T-helper 2 cell treated with Interferon-gamma antibody and Interleukin-4, amounts not matched to agents 100 ng/mL and 5 ng/mL, for 36 hours (primary cell): ENCODE data around the gene SIRPB2. TPM values are rescaled to one million over a fixed set of nuclear protein-coding genes. Genes with fewer than 3 reads are reported as not detected.

ENCODE experiments used
- intact Hi-C: fragments of 100-400 bp; cut with micrococcal nuclease; formaldehyde crosslinking; loops from one replicate; pipeline ENCODE4 v1.15.1; 2023
- total RNA-seq: library from RNA; stranded (reverse); gene quantifications from 2 replicates; pipeline ENCODE4 v1.2.3, GENCODE V29; 2022

SIRPB2 gene
- total RNA-seq, 1 donor from 2014 or later, result not detected

- intact Hi-C loops, result no loop called here
Measured at GRCh38 chr20:1472556-1473245, 18.5 kb downstream of the SIRPB2 start.

GRCh38 chr20:1471242-1471641 is 20.0 kb downstream of the SIRPB2 start:
- intact Hi-C loops, result no loop called here

GRCh38 chr20:1469925-1470571 is 21.2 kb downstream of the SIRPB2 start:
- intact Hi-C loops, result loop anchor here (5.0 kb wide), 1 partner anchor 1002 kb away; the partner anchor contains the start of gene SNRPB

- intact Hi-C loops, result loop anchor here (5.0 kb wide), 1 partner anchor 1003 kb away; the partner anchor contains the start of gene SNRPB
Measured at GRCh38 chr20:1469306-1469905, 21.8 kb downstream of the SIRPB2 start.

- intact Hi-C loops, result loop anchor here (5.0 kb wide), 1 partner anchor 1004 kb away; the partner anchor contains the start of gene SNRPB
Measured at GRCh38 chr20:1468117-1468624, 23.0 kb downstream of the SIRPB2 start.

- intact Hi-C loops, result loop anchor here (1.0 to 5.0 kb wide), 2 partner anchors 36 to 1005 kb away; partner anchors contain the start of gene SNRPB
Measured at GRCh38 chr20:1467355-1468116, 23.7 kb downstream of the SIRPB2 start.

GRCh38 chr20:1467082-1467354 is 24.2 kb downstream of the SIRPB2 start:
- intact Hi-C loops, result loop anchor here (1.0 to 5.0 kb wide), 2 partner anchors 36 to 1005 kb away; partner anchors contain the start of gene SNRPB

- intact Hi-C loops, result loop anchor here (1.0 to 5.0 kb wide), 6 partner anchors 31 to 1006 kb away; partner anchors contain the start of genes FKBP1A and SNRPB
Measured at GRCh38 chr20:1466211-1467081, 24.8 kb downstream of the SIRPB2 start, which contains the start of gene NSFL1C. Gene NSFL1C (minus strand): TSS chr20:1466849. CDS start chr20:1466824, 25 bp downstream.

- intact Hi-C loops, result loop anchor here (1.0 to 5.0 kb wide), 5 partner anchors 30 to 1007 kb away; partner anchors contain the start of genes FKBP1A and SNRPB
Measured at GRCh38 chr20:1465470-1466210, 25.6 kb downstream of the SIRPB2 start.

GRCh38 chr20:1463971-1464570 is 27.1 kb downstream of the SIRPB2 start:
- intact Hi-C loops, result no loop called here

GRCh38 chr20:1462834-1463233 is 28.4 kb downstream of the SIRPB2 start:
- intact Hi-C loops, result no loop called here

GRCh38 chr20:1462001-1462400 is 29.2 kb downstream of the SIRPB2 start:
- intact Hi-C loops, result no loop called here

- intact Hi-C loops, result no loop called here
Measured at GRCh38 chr20:1460275-1460674, 30.9 kb downstream of the SIRPB2 start.

- intact Hi-C loops, result no loop called here
Measured at GRCh38 chr20:1457992-1458391, 33.2 kb downstream of the SIRPB2 start.

GRCh38 chr20:1456300-1456699 is 34.9 kb downstream of the SIRPB2 start:
- intact Hi-C loops, result no loop called here

- intact Hi-C loops, result no loop called here
Measured at GRCh38 chr20:1450926-1451491, 40.2 kb downstream of the SIRPB2 start.

- intact Hi-C loops, result no loop called here
Measured at GRCh38 chr20:1449370-1449769, 41.9 kb downstream of the SIRPB2 start.

- intact Hi-C loops, result no loop called here
Measured at GRCh38 chr20:1448081-1448620, 43.1 kb downstream of the SIRPB2 start.
